H9 (cell line): ENCODE results near the gene DIP2C. TPM values are rescaled to one million over a fixed set of nuclear protein-coding genes. Genes with fewer than 3 reads are reported as not detected.

Source experiments
- DNase-seq: peaks from one replicate; pipeline ENCODE4 v3.0.0-alpha.2; 2017
- H2AFZ ChIP-seq: one replicate; pipeline ENCODE4 v1.6.1; 2013; ENCODE audit warnings: mild to moderate bottlenecking, low read length, control low read depth, moderate library complexity
- H2AK5ac ChIP-seq: 2 replicates; pipeline ENCODE4 v1.6.1; 2013; ENCODE audit warnings: low read length, control low read depth, mixed read lengths; ENCODE audit not compliant: insufficient read length
- H2BK120ac ChIP-seq: one replicate; pipeline ENCODE4 v1.6.1; 2013; ENCODE audit warnings: low read depth, mild to moderate bottlenecking, low read length, control low read depth, inconsistent platforms; ENCODE audit not compliant: poor library complexity, severe bottlenecking
- H2BK12ac ChIP-seq: 2 replicates; pipeline ENCODE4 v1.6.1; 2013; ENCODE audit warnings: low read length, control low read depth, mixed read lengths, low read depth; ENCODE audit not compliant: insufficient read length
- H2BK15ac ChIP-seq: 2 replicates; pipeline ENCODE4 v1.6.1; 2013; ENCODE audit warnings: low read depth, low read length, control low read depth
- H2BK20ac ChIP-seq: one replicate; pipeline ENCODE4 v1.6.1; 2013; ENCODE audit warnings: low read depth, mild to moderate bottlenecking, low read length, control low read depth, inconsistent platforms; ENCODE audit not compliant: poor library complexity, severe bottlenecking
- H2BK5ac ChIP-seq: 2 replicates; pipeline ENCODE4 v1.6.1; 2013; ENCODE audit warnings: low read length, control low read depth, mixed read lengths; ENCODE audit not compliant: insufficient read length
- H3K14ac ChIP-seq: 2 replicates; pipeline ENCODE4 v1.6.1; 2013; ENCODE audit warnings: low read length, control low read depth; ENCODE audit not compliant: insufficient read depth
- H3K18ac ChIP-seq: 2 replicates; pipeline ENCODE4 v1.6.1; 2013; ENCODE audit warnings: low read depth, mild to moderate bottlenecking, mixed read lengths, low read length, control low read depth; ENCODE audit not compliant: insufficient read length
- H3K23ac ChIP-seq: 2 replicates; pipeline ENCODE4 v1.6.1; 2013; ENCODE audit warnings: low read length, control low read depth, mixed read lengths, low read depth; ENCODE audit not compliant: insufficient read length
- H3K23me2 ChIP-seq: 2 replicates; pipeline ENCODE4 v1.6.1; 2013; ENCODE audit warnings: low read depth, mild to moderate bottlenecking, mixed read lengths, low read length, control low read depth; ENCODE audit not compliant: insufficient read length, poor library complexity, severe bottlenecking
- H3K27ac ChIP-seq: 2 replicates; pipeline ENCODE4 v1.5.1; 2013; ENCODE audit warnings: low read length, control low read depth, mixed read lengths, low read depth; ENCODE audit not compliant: insufficient read length
- H3K27me3 ChIP-seq: 2 replicates; pipeline ENCODE4 v1.6.1; 2013; ENCODE audit warnings: low read length, control low read depth, inconsistent platforms; ENCODE audit not compliant: insufficient read depth
- H3K4ac ChIP-seq: 2 replicates; pipeline ENCODE4 v1.6.1; 2013; ENCODE audit warnings: low read depth, mild to moderate bottlenecking, control low read depth, inconsistent platforms, low read length, moderate library complexity
- H3K4me1 ChIP-seq: 2 replicates; pipeline ENCODE4 v1.6.1; 2013; ENCODE audit warnings: low read length, control low read depth, inconsistent platforms; ENCODE audit not compliant: insufficient read depth
- H3K4me2 ChIP-seq: 2 replicates; pipeline ENCODE4 v1.6.1; 2013; ENCODE audit warnings: low read length, control low read depth, mixed read lengths; ENCODE audit not compliant: insufficient read length, insufficient read depth
- H3K56ac ChIP-seq: 2 replicates; pipeline ENCODE4 v1.6.1; 2013; ENCODE audit warnings: low read depth, mild to moderate bottlenecking, mixed read lengths, low read length, control low read depth; ENCODE audit not compliant: insufficient read length
- H3K79me1 ChIP-seq: 2 replicates; pipeline ENCODE4 v1.6.1; 2013; ENCODE audit warnings: low read depth, mild to moderate bottlenecking, moderate library complexity, low read length, control low read depth, inconsistent platforms; ENCODE audit not compliant: insufficient read depth, poor library complexity, severe bottlenecking
- H3K79me2 ChIP-seq: 2 replicates; pipeline ENCODE4 v1.6.1; 2013; ENCODE audit warnings: low read length, control low read depth, inconsistent platforms; ENCODE audit not compliant: insufficient read depth
- H3K9ac ChIP-seq: 2 replicates; pipeline ENCODE4 v1.6.1; 2013; ENCODE audit warnings: low read length, control low read depth, mixed read lengths; ENCODE audit not compliant: insufficient read length; ENCODE audit errors: extremely low read depth
- H3K9me3 ChIP-seq: one replicate; pipeline ENCODE4 v1.6.1; 2013; ENCODE audit warnings: low read depth, low read length, inconsistent platforms; ENCODE audit not compliant: control insufficient read depth
- H3T11ph ChIP-seq: one replicate; pipeline ENCODE4 v1.6.1; 2013; ENCODE audit warnings: mild to moderate bottlenecking, low read length, control low read depth, inconsistent platforms
- H4K20me1 ChIP-seq: one replicate; pipeline ENCODE4 v1.6.1; 2013; ENCODE audit not compliant: control insufficient read depth, insufficient read length, insufficient read depth
- H4K5ac ChIP-seq: 2 replicates; pipeline ENCODE4 v1.6.1; 2013; ENCODE audit warnings: low read depth, mild to moderate bottlenecking, mixed read lengths, low read length, control low read depth; ENCODE audit not compliant: insufficient read length
- H4K8ac ChIP-seq: replicated peaks from 2 replicates; pipeline ENCODE4 v1.6.1; 2013; ENCODE audit warnings: low read length, control low read depth, mixed read lengths, low read depth; ENCODE audit not compliant: insufficient read length
- H4K91ac ChIP-seq: 2 replicates; pipeline ENCODE4 v1.6.1; 2013; ENCODE audit warnings: low read depth, mild to moderate bottlenecking, moderate library complexity, mixed read lengths, low read length, control low read depth; ENCODE audit not compliant: insufficient read length
- H3K27ac Mint-ChIP-seq, 3 experiments: 2 replicates in 2 of 3; 3 replicates in 1 of 3; pipeline ENCODE4 v1.8.0; 2020 to 2021; ENCODE audit warnings: mixed read lengths in 3 of 3, mild to moderate bottlenecking in 1 of 3, moderate library complexity in 1 of 3
- H3K27me3 Mint-ChIP-seq: 2 replicates; pipeline ENCODE4 v1.8.0; 2021; ENCODE audit warnings: low read depth, mild to moderate bottlenecking, moderate library complexity, mixed read lengths
- H3K36me3 Mint-ChIP-seq, 3 experiments: 2 replicates in 2 of 3; 3 replicates in 1 of 3; pipeline ENCODE4 v1.8.0; 2020 to 2021; ENCODE audit warnings: low read depth in 3 of 3, mixed read lengths in 3 of 3; ENCODE audit not compliant: insufficient read depth in 1 of 3
- H3K4me1 Mint-ChIP-seq, 2 experiments: 2 replicates each; pipeline ENCODE4 v1.8.0; 2020; ENCODE audit warnings: mixed read lengths in 2 of 2
- H3K4me3 Mint-ChIP-seq, 2 experiments: 2 replicates in 1 of 2; 3 replicates in 1 of 2; pipeline ENCODE4 v1.8.0; 2020 to 2021; ENCODE audit warnings: mild to moderate bottlenecking in 2 of 2, mixed read lengths in 2 of 2, moderate library complexity in 1 of 2
- H3K9me3 Mint-ChIP-seq, 2 experiments: 2 replicates in 1 of 2; 3 replicates in 1 of 2; pipeline ENCODE4 v1.8.0; 2020; ENCODE audit warnings: mild to moderate bottlenecking in 2 of 2, mixed read lengths in 2 of 2, moderate library complexity in 1 of 2
- WGBS: extraction: QIAGEN DNeasy Blood & Tissue Kit; methylation state at CpG from one replicate; pipeline ENCODE4 v1.1.7; 2013; ENCODE audit warnings: missing lambda C conversion rate, low lambda C conversion rate, mixed read lengths; ENCODE audit not compliant: insufficient read length; ENCODE audit errors: extremely low coverage; 5-methylcytosine and 5-hydroxymethylcytosine counted together
- total RNA-seq: library from RNA; stranded (reverse); gene quantifications from 2 replicates; pipeline ENCODE4 v1.2.1, GENCODE V29; 2021
- TF ChIP-seq, protein P1 (sequence below): fragments of 200-600 bp; sonication (generic); conservative IDR thresholded peaks from 3 replicates; pipeline ENCODE4 v1.8.0; 2021; ENCODE audit warnings: antibody characterized with exemption, mild to moderate bottlenecking

Gene DIP2C
- total RNA-seq, 1 experiment from 2014 or later: 7.9 TPM

DNA sequence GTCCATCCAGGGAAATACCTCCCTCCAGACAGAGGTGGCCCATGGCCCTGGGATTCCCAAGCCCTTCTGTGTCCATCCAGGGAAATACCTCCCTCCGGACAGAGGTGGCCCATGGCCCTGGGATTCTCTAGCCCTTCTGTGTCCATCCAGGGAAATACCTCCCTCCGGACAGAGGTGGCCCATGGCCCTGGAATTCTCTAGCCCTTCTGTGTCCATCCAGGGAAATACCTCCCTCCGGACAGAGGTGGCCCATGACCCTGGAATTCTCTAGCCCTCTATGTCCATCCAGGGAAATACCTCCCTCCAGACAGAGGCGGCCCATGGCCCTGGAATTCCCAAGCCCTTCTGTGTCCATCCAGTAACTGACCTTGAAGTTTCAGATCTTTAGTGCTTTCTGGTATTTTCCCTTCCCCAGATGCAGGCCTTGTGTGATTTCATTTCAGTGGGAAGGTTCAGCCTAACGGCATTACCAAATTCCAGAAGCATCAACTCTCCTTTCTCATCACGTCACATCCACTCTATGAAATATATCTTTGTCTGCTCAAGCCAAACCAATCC is 28.8 kb upstream of the DIP2C start:
- H3K4me2 ChIP-seq: no peak overlapping the region
- H3K36me3 Mint-ChIP-seq: peaks cover 4 to 14% (median 5%) of the 10 kb centered on the region in 3 experiments; a peak in 5 of 7 replicates
- H3K79me2 ChIP-seq: no peaks in the 10 kb centered on the region
- no peaks in the 10 kb centered on the region for H3K27me3 ChIP-seq
- no peak for DNase-seq
- peaks cover 21% of the 10 kb centered on the region for H3K27me3 Mint-ChIP-seq
- no CpG with 5 or more reads among the region's 6 CpGs for WGBS
- H3K9ac ChIP-seq: no peak overlapping the region
- no peaks in the 10 kb centered on the region for H3K9me3 ChIP-seq
- no peak overlapping the region for H2BK12ac ChIP-seq
- no peak overlapping the region for H2BK15ac ChIP-seq
- no peak overlapping the region for H2AFZ ChIP-seq
- H3K18ac ChIP-seq: no peak overlapping the region
- no peak overlapping the region for H3K4ac ChIP-seq
- H3T11ph ChIP-seq: no peak overlapping the region
- no peak overlapping the region for H3K56ac ChIP-seq
- no peak overlapping the region for H4K5ac ChIP-seq
- H2BK5ac ChIP-seq: no peak overlapping the region
- H3K14ac ChIP-seq: no peak overlapping the region
- H3K4me1 Mint-ChIP-seq: no peaks in the 10 kb centered on the region
- no peak overlapping the region for H2AK5ac ChIP-seq
- H2BK120ac ChIP-seq: no peak overlapping the region
- H4K91ac ChIP-seq: no peak overlapping the region
- no peak overlapping the region for H3K23ac ChIP-seq
- H3K9me3 Mint-ChIP-seq: peaks cover 30 to 31% of the 10 kb centered on the region in 2 experiments
- H2BK20ac ChIP-seq: no peak overlapping the region
- no peak overlapping the region for H4K8ac ChIP-seq
- H3K4me1 ChIP-seq: no peaks in the 10 kb centered on the region
- no peaks in the 10 kb centered on the region for H3K79me1 ChIP-seq
- no peak overlapping the region for H3K27ac Mint-ChIP-seq
- H3K4me3 Mint-ChIP-seq: no peak overlapping the region
- TF ChIP-seq, protein P1, sequence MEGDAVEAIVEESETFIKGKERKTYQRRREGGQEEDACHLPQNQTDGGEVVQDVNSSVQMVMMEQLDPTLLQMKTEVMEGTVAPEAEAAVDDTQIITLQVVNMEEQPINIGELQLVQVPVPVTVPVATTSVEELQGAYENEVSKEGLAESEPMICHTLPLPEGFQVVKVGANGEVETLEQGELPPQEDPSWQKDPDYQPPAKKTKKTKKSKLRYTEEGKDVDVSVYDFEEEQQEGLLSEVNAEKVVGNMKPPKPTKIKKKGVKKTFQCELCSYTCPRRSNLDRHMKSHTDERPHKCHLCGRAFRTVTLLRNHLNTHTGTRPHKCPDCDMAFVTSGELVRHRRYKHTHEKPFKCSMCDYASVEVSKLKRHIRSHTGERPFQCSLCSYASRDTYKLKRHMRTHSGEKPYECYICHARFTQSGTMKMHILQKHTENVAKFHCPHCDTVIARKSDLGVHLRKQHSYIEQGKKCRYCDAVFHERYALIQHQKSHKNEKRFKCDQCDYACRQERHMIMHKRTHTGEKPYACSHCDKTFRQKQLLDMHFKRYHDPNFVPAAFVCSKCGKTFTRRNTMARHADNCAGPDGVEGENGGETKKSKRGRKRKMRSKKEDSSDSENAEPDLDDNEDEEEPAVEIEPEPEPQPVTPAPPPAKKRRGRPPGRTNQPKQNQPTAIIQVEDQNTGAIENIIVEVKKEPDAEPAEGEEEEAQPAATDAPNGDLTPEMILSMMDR: no peak
- H3K23me2 ChIP-seq: no peaks in the 10 kb centered on the region
- H3K27ac ChIP-seq: no peak overlapping the region
- H4K20me1 ChIP-seq: no peaks in the 10 kb centered on the region
